Stimulated activated CD8-positive, alpha-beta memory T cell treated with anti-CD3 and anti-CD28 coated beads, Interleukin-12 subunit alpha, Interleukin-12 subunit beta, amount 100 ng/mL, for 1 hour (primary cell): ENCODE data around the gene ZDHHC1.

Experiments
- DNase-seq: peaks from one replicate; pipeline ENCODE4 v3.0.0-alpha.2; 2020; ENCODE audit warnings: low read depth

ZDHHC1 gene

DNA sequence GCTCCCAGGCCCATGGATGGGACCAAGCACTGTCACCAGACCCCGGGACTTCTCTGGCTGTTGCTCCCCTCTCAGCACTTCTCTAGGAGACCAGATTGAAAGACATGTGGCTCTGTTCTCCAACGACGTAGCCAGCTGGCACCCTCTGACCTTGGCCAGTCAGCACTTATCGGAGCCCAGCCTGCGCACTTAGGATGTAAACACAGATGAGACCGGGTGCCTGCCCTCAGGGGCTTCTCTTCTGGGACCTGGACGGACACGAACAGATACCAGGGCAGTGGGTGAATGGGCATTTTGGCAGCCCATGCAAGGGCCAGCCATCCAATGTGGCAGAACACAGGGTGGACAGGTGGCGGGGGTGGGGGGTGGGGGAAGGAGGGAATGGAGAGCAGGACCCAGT, 6.6 kb downstream of the ZDHHC1 start:
- DNase-seq, result no peak

DNA sequence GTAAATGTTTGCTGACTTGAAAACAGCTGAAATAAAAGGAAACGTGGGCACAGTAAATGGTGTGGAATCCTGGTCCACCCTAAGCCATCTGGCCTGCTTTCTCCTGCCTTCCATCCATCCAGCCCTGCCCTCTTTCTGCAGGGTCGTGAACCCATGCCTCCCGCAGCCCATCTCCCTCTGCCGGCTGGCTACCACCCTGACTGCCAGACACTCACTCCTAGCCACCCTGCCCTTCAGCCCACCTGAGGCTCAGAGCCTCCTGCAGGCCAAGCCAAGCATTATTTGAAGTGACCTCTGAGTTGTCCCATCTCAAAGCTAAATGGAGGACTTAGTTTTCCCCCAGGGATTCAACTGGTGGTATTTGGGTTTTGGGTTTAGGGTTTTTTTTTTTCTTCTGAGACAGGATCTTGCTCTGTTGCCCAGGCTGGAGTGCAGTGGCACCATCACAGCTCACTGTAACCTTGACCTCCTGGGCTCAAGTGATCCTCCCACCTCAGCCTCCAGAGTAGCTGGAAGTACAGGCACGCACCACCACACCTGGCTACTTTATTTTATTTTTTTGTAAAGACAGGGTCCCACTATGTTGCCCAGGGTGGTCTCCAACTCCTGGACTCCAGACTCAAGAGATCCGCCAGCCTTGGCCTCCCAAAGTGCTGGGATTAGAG, 8.4 kb downstream of the ZDHHC1 start:
- no peak for DNase-seq

DNA sequence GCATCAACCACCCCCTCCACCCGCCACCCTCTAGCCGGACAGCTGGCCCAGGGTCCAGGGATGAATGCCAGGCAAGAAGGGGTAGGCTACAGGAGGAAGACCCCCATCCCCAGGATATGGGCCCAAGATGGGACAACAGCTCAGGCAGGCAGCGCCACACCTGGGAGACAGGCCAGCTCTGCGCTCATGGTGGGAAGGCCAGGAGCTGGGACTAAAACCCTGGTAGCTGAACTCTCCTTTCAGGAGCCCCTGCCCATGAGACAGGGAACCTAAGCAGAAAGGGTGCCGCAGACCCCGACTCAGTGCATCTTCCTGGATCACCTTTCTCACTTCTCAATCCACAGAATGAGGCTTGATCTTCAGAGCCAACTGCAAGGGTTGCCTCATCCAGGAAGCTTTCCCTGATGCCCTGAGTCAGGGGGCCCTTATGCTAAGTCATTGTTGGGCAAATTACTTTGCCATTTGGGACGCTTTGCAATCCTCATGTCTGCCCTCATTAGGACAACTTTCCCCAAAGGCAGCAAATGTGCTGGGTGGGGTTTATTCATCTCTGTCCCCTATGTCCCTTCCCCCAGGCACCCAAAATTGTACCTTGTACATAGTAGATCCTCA, 9.0 kb downstream of the ZDHHC1 start:
- no peak for DNase-seq

DNA sequence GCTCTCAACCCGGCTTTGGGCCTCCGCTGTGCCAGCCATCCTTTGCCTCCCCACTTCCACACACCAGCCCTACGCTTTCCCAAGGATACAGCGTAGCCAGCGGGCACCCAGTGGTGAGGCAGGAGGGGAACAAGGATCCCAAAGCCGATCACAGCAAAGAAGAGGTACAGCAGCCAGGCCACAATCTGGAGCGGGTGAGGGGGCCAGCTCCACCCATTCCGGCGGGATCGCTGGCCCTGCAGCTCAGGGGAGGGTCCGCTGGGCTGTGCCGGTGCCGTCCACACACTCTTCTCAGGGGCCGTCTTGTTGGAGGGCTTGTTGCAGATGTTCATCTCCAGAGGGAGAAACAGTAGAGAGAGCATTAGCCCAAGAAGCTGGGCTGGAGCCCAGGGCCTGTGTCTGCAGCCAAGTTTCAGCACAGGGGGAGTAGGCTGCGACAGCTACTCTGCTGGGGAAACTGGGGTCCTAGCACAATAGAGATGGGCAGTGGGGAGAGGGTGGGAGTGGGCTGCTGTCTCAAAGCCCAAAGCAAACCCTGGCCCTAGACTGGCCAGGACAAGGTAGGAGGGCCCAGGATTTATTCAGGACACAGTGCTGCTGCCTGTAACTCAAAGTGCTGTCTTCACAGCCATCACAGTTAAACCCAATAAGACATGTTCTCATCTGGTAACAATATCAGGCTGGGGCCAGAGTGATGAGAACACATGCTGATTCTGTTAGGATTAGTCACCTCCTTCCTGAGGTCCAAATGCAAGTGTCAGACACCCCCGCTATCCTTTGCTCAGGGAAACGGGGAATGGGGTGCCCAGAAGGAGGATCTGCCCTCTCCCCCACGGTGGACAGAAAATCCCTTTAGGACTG, 9.9 kb downstream of the ZDHHC1 start:
- no peak for DNase-seq

DNA sequence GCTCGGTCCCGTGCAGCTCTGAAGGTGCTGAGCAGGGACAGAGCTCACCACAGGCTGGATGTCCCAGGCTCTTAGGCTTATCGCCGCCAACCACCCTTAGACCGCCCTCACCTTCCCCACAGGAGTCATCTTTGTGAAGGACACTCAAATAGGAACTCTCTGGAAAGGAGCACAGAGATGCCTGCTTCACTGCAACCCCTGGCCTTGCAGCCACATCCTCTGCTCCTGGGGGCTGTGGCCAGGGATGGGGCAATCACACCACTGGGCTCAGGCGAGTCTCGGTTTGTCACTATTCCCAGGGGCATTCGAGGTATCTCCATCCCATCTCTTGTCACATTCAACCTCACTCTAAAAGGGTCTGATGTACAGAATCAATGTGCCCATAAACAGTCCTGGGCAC, 10.9 kb downstream of the ZDHHC1 start:
- no peak for DNase-seq

DNA sequence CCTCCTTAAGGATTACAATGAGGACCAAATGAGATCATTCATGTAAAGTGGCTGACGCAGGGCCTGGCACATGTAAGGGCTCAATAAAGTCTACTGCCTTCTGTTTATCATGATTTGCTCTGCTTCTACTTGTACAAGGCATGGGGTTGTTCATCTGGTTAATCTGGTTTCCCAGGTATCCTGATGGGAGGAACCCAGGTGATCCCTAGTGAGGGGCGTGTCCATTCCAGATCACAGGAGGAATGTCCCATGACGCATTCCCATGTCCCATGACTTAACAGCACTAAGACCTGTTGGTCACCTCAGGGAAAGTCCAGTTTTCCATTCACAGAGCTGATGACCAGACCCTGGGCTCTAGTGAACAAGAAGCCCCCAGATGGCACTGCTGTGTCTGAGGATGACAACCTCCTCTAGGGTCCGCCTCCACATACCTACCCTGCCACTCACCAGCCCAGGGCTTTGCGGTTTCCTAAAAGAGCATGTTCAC, 11.5 kb downstream of the ZDHHC1 start:
- DNase-seq, result no peak

DNA sequence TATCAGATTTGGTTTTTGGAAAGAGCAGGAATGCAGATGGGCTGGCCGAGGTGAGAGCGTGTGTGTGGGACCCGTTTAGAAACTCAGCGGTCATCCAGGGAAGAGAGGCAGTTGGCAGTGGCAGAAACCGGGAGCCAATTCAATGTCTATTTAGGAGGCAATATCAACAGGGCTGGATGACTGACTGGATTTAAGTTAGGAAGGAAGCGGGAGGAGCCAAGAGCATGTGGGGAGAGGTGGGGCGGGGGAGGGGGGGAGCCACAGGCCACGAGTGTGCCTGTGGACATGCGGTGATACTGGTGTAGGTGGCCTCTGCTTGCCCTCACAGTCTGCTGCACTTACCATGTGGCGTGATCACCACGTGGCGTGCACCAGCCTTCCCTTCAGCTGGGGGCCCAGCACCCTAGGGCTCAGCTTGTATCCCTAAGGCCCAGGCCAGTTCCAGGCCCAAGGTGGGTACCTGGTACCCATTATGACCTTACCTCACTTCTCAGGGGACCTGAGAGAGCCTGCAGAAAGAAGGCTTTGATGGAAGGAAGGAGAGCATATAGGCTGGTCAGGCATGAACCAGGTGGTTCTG, 12.2 kb downstream of the ZDHHC1 start:
- no peak for DNase-seq

DNA sequence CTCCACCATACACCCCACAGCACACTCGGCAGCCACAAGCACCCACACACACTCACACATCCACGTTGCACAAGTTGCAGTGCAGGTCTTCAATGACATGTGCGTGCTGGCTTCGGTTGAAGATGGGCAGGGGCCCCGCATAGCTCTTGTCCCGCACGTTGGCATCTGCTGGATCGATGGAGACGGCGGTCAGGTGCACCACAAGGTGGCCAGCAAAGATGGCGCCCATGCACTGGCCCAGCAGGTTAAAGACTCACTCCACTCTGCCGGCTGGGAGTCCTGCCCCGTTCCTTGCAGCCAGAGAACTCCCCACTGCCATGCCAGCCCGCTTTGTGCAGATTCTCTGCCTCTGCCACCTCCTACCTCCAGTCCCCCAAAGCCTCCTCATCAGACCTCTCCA, 15.4 kb downstream of the ZDHHC1 start:
- DNase-seq, result no peak

DNA sequence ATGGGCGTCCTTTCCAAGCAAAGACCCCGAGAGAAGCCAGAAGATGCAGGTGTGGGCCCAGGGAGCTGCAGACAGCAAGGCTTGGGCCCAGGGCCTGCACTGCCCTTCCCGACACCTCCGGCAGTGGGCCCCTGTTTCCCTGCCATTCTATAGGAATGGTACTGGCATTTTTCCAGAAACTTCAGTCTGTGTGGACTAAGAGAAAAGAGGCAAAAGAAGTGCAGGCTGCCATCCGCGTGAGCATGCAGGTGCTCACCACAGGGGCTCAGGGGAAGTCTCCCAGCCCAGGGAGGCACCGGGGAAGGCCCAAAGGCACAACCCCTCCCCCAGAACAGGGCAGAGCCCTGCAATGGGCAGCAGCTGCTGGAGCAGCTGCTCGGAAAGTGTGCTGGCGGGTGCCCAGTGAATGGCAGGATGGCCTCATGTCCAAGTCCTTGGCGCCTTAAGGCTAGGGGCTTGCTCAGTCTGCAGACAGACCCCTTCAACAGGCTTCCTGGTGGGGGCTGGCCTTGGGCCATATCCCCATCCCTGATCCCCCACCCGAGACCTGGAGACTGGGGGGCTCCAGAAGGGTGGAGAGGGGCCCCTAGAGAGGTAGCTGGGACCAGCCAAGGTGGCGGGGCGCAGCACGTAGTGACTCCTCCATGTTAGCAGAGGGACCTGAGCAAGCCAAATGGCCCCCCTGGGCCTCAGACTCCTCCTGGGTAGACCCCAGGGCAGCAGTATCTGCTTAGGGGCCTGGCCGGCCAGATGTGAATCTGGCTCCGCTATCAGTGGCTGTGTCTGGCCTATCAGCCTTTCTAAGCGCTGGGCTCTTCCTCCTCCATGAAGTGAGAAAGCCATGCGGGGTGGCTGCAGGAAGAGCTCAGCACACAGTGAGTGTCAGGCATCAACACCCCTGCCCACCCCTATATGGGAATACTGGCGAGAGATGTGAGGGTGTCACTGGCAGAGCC, 16.2 kb downstream of the ZDHHC1 start:
- DNase-seq, result no peak

DNA sequence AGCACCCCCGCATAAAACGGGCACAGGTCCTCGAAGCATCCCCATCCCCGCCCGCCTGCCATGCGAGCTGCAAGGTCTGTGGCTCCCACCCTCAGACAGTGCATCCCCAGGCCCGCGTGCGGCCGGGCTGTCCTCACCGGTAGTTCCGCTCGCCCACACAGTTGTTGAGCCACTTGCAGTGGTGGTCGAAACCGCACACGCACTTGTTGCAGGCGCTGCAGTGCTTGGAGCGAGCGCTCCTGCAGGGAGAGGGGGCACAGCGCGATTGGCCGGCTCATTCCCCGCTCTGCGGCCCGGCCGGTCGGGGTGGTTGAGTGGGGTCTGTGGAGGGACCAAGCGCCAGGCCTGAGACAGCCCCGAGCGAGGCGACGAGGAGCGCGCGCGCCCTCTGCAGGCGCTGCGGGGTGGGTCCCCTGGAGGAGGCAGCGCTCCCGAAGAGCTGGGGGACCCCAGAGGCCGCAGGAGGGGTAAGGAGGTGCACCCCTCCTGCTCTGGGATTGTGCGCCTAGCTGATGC, 17.0 kb downstream of the ZDHHC1 start:
- no peak for DNase-seq

DNA sequence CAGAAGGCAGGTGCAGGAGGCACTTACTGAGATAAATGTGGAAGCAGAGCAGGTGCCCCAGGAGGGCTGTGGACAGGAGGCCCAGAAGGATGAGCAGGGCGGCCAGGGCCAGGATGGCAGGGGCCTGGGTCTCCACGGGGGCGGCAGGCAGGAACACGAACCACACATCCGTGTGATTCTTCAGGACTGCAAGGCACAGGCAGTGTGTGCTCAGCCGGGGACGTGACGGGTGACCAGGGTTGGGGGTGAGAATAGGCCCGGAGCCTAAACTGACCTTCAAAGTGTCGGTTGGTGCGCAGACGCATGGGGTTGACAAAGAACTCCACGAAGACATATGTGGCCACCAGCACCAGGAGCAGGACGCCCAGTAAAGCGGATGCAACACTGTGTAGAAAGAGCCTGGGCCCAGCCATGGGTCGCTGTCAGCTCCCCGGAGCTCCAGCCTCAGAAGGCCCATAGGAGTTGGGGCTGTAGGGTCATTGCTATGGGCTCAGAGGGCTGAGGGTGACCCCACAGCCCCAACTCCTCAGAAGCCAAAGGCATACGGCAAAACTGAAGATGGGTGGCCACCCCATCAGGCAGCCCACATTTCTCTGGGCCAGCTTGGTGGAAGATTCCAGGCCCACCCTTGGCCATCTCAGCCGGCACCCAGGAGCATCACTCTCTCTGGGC, 17.6 kb downstream of the ZDHHC1 start:
- DNase-seq, result no peak

DNA sequence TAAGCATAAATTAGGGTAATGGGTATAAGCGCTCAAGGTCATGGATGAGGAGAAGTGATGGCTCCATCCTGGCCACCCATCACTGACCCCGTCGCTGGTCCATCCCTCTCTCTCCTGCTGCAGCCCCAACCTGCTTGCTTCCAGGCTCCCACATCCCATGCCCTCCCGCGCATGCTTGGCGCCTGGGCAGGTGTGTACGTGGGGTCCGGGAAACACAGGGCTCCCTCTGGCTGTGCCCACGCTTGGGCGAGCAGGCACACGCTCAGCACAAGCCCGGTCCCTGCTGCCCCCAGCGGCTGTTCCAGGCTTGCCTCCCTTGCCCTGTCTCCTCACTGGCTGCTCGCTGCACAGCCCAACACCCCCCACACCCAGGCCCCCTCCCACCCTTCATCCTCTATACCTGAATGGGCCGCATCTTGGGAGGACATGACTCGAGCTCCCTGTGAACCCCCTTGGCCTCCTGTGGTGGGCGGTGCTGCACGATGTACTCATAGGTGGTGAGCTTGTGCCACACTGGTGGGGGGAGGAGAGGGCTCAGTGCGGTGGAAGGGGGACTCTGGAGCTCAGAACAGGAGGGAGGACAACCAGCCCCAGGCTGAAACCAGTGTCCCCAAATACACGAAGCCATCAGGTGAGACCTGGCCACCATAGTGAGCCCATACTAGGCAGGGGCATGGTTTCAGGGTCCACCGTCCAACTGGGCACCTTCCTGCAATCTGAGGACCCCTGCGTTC, 18.3 kb downstream of the ZDHHC1 start:
- no peak for DNase-seq

DNA sequence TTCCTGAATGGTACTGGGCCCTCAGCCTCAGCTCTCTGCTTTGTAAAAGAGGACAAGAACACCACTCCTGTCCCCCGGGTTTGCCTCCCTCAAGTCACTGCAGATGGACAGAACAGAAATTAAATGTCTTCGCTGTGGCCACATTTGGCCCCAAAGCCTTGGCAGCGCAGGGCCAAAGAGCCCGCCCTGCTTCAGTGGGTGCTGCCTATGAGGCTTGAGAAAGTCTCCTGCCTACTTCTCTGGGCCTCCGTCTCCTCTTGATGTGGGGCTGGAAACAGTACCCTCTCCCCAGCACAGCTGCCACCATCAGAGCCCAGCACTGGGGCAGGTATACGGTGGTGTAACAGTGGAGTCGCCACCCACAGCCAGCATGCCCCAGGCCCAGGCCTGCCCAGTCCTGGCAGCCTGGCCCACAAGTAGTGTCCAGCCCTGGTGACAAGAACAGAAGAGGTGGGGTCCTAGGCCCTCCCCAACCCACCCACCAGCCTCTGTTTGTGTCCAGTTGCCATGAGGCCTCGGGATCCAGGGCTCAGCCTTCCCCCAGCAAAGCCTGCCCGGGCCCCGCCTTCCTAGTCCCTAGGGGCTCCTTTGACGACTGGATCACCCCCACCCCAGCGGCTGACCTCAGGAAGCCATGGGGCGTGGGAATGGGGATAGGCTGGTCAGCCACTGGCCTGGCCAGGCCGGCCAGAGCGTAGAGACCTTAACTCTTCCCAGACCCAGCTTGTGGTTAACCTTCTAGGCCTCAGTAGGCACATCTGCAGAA, 19.1 kb downstream of the ZDHHC1 start:
- no peak for DNase-seq

DNA sequence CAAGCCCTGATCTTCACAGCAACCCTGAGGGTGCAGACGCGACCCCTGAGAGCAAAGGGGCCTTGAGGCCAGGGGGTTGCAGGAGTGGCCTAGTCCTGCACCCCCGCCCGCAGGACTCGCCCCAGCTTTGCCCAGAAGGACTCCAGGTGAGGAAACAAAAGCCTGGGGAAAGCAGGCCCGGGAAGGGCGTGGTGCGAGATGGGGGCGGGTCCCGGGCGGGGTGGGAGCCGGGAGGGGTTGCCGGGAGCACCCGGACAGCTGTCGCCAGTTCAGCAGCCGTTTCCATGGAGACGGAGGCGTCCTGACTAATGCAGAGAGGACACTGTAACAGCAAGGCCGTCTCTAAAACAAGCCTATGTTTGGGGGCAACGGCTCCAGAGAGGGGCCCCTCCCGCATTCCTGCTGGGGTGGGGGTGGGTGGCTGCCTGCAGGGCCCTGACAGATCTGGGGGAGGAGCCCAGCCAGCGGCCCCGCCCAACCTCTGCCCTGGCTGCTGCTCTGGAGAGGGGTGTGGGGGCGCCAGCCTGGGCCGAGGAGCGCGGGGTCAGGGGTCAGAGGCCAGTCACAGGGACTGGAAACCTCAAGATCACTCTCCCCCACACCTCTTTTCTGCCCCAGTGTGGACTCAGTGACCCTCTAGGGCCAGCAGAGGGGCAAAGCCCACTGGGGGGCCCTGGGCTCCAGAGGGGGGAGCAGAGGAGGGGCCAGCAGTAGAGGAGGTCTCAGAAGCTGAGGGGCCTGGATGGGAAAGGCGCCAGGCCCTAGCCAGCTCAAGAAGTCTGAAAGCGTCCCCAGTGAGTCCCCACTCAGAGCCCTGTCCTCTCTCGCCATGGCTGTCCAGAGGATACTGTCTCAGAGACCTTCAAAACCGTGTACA, 19.9 kb downstream of the ZDHHC1 start:
- DNase-seq, result no peak

DNA sequence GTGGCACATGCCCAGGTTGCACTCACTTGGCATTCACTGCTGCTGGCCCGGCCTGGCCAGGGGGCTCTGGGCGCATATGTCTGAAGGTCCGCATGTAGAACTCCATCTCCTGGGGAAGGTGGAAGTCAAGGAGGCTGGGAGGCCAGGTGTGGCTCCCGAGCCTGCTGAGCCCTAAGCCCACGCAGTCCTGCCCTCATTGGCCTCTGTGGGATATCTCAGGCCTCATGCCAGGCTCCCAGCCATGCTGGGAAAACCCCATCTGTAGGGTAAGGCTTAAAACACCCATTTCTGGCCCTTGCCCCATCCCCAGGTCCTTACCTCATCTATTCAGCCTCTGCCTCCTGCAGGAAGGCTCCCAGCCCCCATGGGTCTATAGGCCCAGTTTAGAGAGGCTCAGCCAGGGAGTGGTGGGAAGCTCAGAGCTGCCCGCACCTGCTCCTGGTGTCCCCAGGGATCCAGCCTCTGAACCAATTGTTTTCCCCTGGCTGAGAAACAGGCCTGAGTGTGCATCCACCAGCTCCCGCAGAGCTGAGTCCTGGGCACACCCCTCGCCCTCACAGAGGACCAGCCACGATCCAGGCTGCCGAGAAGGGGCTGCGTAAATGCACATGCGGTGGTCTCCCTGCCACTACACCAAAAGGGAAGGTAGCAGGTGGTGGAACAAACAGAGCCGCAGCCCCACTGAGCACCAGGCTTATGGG, 20.7 kb downstream of the ZDHHC1 start:
- no peak for DNase-seq

DNA sequence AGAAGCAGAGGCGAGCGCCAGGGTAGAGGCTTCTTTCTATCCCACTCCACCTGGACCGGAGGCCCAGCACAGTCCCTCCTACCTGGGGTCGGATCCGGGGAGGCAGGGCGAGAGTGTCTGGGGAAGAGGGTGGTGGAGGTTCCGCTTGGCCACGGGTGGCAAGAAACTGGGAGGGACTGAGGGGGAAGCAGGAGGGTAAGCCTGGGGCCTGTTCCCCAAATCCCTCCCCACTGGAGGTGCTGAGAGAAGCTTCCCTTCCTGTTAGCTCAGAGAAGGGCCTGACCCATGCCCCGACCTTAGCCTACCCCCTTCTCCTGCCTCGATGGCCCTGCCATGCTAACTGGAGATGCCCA, 21.2 kb downstream of the ZDHHC1 start:
- no peak for DNase-seq
